Colonic mucosa (tissue), 4 donors: ENCODE measurements around the gene TANGO2. TPM values are rescaled to one million over a fixed set of nuclear protein-coding genes. Genes with fewer than 3 reads are reported as not detected.

Experiments
- DNase-seq: peaks from one replicate; pipeline ENCODE4 v3.0.0-alpha.2; 2020
- H3K27ac ChIP-seq: fragments of 200-600 bp; one replicate; pipeline ENCODE4 v1.8.0; 2021
- H3K27me3 ChIP-seq: fragments of 200-600 bp; one replicate; pipeline ENCODE4 v1.8.0; 2021
- H3K36me3 ChIP-seq: fragments of 200-600 bp; one replicate; pipeline ENCODE4 v1.8.0; 2021
- H3K4me1 ChIP-seq: fragments of 200-600 bp; one replicate; pipeline ENCODE4 v1.8.0; 2021; ENCODE audit warnings: mild to moderate bottlenecking
- H3K4me3 ChIP-seq: fragments of 200-600 bp; one replicate; pipeline ENCODE4 v1.8.0; 2021
- H3K9ac ChIP-seq, 2 donors: one replicate each; pipeline ENCODE4 v1.7.0; 2013; ENCODE audit warnings: control low read depth in 2 of 2, low read depth in 2 of 2, low read length in 2 of 2
- H3K9me3 ChIP-seq: fragments of 200-600 bp; one replicate; pipeline ENCODE4 v1.8.0; 2021
- intact Hi-C: fragments of 100-400 bp; cut with DNase I; formaldehyde crosslinking; loops from one replicate; pipeline ENCODE4 v1.14.1; 2022
- total RNA-seq, 2 donors: library from RNA; stranded (reverse); fragmentation: NEBNext Ultra II Directional in 1 of 2; extraction: Animal tissue kit (Norgen Biotek cat#: 25700) in 1 of 2; gene quantifications; one replicate each; pipeline ENCODE4 v1.2.1, GENCODE V29; 2021
- TF ChIP-seq, protein P1 (sequence below): fragments of 200-600 bp; IDR thresholded peaks from one replicate; pipeline ENCODE4 v1.8.0; 2022; ENCODE audit warnings: antibody characterized with exemption, mild to moderate bottlenecking
- donor health status: healthy.
- donor health status: DM: no; HTN: no; CAD: no.
- donor health status: DM: no; HTN: no; CAD: no.

TANGO2 gene
- total RNA-seq, 2 donors from 2014 or later: 22.1 to 34.1 TPM

DNA sequence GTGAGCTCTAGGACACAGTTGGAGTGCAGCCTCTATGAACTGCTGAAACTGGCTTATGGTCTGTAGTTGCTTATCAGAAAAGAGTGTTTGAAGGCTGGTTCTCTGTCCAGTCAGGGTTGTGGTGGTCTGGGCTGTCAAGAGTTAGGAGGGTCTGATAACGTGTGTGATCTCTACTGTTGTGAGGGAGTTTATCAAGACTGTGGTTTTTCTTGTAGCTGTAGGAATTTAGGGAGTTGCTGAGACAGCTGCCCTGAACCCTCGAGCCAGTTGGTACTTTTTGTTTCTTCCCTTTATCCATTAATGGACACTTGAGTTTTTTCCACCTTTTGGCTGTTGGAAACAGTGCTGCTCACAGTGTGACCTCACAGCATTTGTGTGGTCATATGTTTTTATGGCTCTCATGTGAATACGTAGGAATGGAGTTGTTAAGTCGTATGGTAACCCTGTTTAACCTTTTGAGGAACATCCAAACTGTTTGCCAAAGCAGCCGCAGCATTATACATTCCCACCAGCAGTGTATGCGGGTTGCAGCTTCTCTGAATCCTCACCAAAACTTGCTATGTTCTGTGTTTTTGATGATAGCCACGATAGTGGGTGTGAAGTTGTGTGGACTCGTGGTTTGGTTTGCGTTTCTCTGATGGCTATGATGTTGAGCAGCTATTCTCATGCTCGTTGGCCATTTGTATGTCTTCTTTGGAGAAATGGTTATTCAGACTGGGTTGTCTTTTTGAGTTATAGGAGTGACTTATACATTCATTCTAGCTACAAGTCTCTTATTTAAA, 38.3 kb downstream of the TANGO2 start:
- no peaks in the 10 kb centered on the region for H3K9me3 ChIP-seq
- no peaks in the 10 kb centered on the region for H3K27me3 ChIP-seq
- DNase-seq: no peak
- no peak overlapping the region for H3K9ac ChIP-seq
- no peak overlapping the region for H3K4me3 ChIP-seq
- H3K27ac ChIP-seq: no peak overlapping the region
- TF ChIP-seq, protein P1, sequence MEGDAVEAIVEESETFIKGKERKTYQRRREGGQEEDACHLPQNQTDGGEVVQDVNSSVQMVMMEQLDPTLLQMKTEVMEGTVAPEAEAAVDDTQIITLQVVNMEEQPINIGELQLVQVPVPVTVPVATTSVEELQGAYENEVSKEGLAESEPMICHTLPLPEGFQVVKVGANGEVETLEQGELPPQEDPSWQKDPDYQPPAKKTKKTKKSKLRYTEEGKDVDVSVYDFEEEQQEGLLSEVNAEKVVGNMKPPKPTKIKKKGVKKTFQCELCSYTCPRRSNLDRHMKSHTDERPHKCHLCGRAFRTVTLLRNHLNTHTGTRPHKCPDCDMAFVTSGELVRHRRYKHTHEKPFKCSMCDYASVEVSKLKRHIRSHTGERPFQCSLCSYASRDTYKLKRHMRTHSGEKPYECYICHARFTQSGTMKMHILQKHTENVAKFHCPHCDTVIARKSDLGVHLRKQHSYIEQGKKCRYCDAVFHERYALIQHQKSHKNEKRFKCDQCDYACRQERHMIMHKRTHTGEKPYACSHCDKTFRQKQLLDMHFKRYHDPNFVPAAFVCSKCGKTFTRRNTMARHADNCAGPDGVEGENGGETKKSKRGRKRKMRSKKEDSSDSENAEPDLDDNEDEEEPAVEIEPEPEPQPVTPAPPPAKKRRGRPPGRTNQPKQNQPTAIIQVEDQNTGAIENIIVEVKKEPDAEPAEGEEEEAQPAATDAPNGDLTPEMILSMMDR: no peak
- intact Hi-C loops: no loop called here
- H3K36me3 ChIP-seq: no peaks in the 10 kb centered on the region
- no peaks in the 10 kb centered on the region for H3K4me1 ChIP-seq

DNA sequence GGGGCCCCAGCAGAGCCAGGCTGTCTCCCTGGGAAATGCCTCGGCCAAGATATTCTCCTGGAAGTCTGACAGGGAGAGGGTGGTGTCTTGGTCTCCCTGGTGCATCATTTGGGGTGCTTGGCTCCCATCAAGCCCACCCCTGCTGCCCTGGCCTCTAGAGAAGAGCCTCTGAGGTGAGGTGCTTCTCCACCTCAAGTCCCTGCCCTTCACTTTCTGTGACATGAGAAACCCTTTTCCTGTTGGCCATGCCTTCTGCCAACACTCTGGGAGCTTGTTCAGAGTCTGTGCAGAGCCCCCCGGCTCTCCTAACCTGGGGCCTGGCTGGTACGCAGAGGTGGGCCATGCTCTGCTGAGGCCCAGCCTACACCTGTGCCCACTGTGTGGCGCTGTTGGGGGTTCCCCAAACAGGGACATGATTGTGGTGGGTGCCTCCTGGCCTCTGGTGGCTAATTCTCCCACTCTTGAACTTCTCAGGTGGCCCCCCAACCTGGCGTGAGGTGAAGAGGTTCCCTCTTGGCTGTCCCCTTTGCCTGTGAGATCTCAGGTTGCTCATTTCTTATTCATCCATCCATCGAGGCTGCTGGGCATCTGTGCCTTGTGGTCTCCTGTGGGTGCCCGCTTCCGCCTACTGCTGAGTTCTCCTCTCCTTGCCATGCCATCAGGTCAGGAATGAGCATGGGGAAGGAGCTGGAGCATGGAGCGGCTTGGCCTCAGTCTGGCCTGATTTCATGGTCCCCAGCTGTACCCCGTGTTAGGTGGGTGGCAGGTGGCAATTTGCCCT, 40.0 kb downstream of the TANGO2 start:
- intact Hi-C loops: no loop called here
- Histone ChIP-seq H3K9me3 (no peaks in the 10 kb centered on the region), H3K27me3 (no peaks in the 10 kb centered on the region), H3K27ac (no peak overlapping the region), H3K4me3 (no peak overlapping the region), H3K36me3 (no peaks in the 10 kb centered on the region), H3K9ac (no peak overlapping the region), H3K4me1 (no peaks in the 10 kb centered on the region)
- TF ChIP-seq, protein P1: no peak
- DNase-seq: no peak

DNA sequence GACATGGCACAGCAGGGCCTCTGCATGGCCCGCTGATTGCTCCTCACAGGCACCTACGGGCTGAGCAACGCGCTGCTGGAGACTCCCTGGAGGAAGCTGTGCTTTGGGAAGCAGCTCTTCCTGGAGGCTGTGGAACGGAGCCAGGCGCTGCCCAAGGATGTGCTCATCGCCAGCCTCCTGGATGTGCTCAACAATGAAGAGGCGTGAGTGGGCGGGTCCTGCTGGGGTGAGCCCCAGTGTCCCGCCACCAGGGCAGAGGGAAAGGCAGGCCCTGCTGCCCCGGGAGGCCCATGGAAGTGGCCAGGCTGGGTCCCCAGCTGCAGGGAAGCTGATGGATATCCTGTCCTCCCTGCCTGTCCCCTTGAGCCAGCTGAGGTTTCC, 40.6 kb downstream of the TANGO2 start:
- TF ChIP-seq, protein P1: no peak
- H3K36me3 ChIP-seq: no peaks in the 10 kb centered on the region
- H3K27ac ChIP-seq: no peak overlapping the region
- H3K27me3 ChIP-seq: no peaks in the 10 kb centered on the region
- no peak overlapping the region for H3K9ac ChIP-seq
- H3K4me3 ChIP-seq: no peak overlapping the region
- no peaks in the 10 kb centered on the region for H3K4me1 ChIP-seq
- intact Hi-C loops: no loop called here
- no peaks in the 10 kb centered on the region for H3K9me3 ChIP-seq
- DNase-seq: no peak

DNA sequence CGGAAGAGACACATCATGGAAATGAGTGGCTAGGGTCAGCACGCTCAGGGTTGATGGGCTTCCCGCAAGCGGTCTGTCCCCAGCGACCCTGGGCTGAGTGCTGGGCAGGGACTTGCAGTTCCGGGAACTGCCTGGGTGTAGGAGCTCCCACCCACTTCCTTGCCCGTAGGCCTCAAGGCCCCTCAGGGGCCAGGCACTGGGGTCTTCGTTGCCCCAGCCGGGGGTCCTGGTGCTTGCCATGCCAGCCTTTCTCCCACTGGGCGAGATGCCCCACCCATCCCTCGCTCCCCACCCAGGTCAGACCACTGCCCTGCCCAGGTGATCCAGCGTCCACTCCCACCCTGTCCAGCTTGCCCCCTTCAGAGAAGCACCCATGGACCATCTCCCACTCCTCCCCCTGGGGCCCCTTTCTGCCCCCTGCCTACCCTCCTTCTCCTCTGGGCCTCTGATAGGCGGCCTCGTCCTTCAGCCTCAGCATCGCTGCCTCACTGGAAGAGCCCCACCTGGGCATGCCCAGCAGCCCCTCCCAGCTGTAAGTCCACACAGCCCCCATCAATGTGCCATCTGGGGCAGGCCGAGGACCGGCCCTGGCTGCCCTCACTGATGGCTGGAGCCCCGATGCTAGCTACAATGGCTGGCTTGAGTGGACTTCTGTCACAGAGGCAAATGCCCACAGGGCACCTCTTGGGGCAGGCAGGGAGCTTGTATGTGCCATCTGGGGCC, 41.3 kb downstream of the TANGO2 start:
- Histone ChIP-seq H3K4me1 (no peaks in the 10 kb centered on the region), H3K27ac (no peak overlapping the region), H3K27me3 (no peaks in the 10 kb centered on the region), H3K4me3 (no peak overlapping the region), H3K9me3 (no peaks in the 10 kb centered on the region), H3K36me3 (no peaks in the 10 kb centered on the region), H3K9ac (no peak overlapping the region)
- intact Hi-C loops: no loop called here
- TF ChIP-seq, protein P1: no peak
- DNase-seq: no peak

DNA sequence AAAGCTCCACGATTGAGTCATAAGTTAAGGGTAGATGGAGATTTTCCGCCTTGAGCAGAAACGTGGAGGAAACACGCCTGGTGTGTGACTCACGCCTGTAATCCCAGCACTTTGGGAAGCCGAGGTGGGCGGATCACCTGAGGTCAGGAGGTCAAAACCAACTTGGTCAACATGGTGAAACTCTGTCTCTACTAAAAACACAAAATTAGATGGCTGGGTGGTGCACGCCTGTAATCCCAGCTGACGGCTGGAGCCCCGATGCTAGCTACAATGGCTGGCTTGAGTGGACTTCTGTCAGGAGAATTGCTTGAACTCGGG, 41.8 kb downstream of the TANGO2 start:
- Histone ChIP-seq H3K27me3 (no peaks in the 10 kb centered on the region), H3K4me1 (no peaks in the 10 kb centered on the region), H3K9me3 (no peaks in the 10 kb centered on the region), H3K27ac (no peak overlapping the region), H3K9ac (no peak overlapping the region), H3K4me3 (no peak overlapping the region), H3K36me3 (no peaks in the 10 kb centered on the region)
- no peak for DNase-seq
- TF ChIP-seq, protein P1: no peak
- intact Hi-C loops: no loop called here
